GM12891 (cell line): ENCODE data around the gene TIMP1.

Experiments
- POLR2A ChIP-seq: IDR thresholded peaks from 2 replicates; pipeline ENCODE4 v1.6.1; 2011; ENCODE audit warnings: low read depth, low read length, control low read depth
- POLR2AphosphoS5 ChIP-seq: IDR thresholded peaks from 2 replicates; pipeline ENCODE4 v1.6.1; 2011; ENCODE audit warnings: low read depth, low read length, control low read depth

DNA sequence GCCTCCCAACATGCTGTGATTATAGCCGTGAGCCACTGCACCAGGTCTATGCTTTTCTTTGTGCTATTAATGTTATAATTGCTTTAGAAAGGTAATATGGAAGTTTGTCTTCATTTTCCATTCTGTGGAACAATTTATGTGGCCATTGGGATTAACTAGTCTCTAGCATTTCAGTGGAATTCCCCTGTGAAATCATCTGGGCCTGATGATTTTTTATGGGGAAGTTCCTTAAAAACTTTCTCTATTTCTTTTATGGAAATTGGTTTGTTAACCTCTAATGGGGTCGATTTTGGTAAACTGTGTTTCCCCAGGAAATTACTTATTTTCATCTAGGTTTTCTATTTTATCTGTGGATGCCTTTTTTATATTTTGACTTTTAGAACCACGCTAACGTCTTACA, 11.3 kb downstream of the TIMP1 start:
- TF ChIP-seq POLR2AphosphoS5 (no peak), POLR2A (no peak)
